Right lobe of liver (tissue), 6 donors: ENCODE results near the gene LVRN. TPM values are rescaled to one million over a fixed set of nuclear protein-coding genes. Genes with fewer than 3 reads are reported as not detected.

ENCODE experiments used
- ATAC-seq, 4 donors: fragments of 200-7000 bp; cut with Tn5 transposase; one replicate each; pipeline ENCODE4 v1.9.1; 2020; ENCODE audit warnings: mild to moderate bottlenecking in 4 of 4, moderate library complexity in 4 of 4
- DNase-seq, 3 donors: peaks; one replicate each; pipeline ENCODE4 v3.0.0-alpha.2; 2020
- H3K27ac ChIP-seq, 3 donors: fragments of 200-600 bp; one replicate each; pipeline ENCODE4 v1.8.0; 2022
- H3K27me3 ChIP-seq, 2 donors: fragments of 200-600 bp; one replicate each; pipeline ENCODE4 v1.8.0; 2022
- H3K36me3 ChIP-seq, 4 donors: fragments of 200-600 bp; sonication (generic) in 1 of 4; one replicate each; pipeline versions ENCODE4 v1.5.1 to v1.8.0; 2017 to 2022; ENCODE audit warnings: control low read depth in 1 of 4
- H3K4me1 ChIP-seq, 4 donors: fragments of 200-600 bp; sonication (generic) in 1 of 4; one replicate each; pipeline versions ENCODE4 v1.5.1 to v1.8.0; 2017 to 2022; ENCODE audit warnings: control low read depth in 1 of 4
- H3K4me3 ChIP-seq, 3 donors: fragments of 200-600 bp; one replicate each; pipeline ENCODE4 v1.8.0; 2022
- H3K9me3 ChIP-seq, 4 donors: fragments of 200-600 bp; sonication (generic) in 1 of 4; one replicate each; pipeline versions ENCODE4 v1.5.1 to v1.8.0; 2017 to 2022; ENCODE audit warnings: control low read depth in 1 of 4
- POLR2A ChIP-seq: fragments of 450-650 bp; IDR thresholded peaks from one replicate; pipeline ENCODE4 v1.6.1; 2017; ENCODE audit warnings: antibody characterized with exemption, mild to moderate bottlenecking
- WGBS: methylation state at CpG from one replicate; pipeline ENCODE4 v1.1.6; 2018; ENCODE audit warnings: low coverage, low lambda C conversion rate; ENCODE audit not compliant: insufficient coverage; ENCODE audit errors: missing lambda C conversion rate; 5-methylcytosine and 5-hydroxymethylcytosine counted together
- intact Hi-C, 2 donors: fragments of 100-400 bp; cut with DNase I; formaldehyde crosslinking; loops; one replicate each; pipeline versions ENCODE4 v1.11.2 to v1.14.1; 2022
- total RNA-seq, 6 experiments: library from RNA; depleted of rRNA in 2 of 6; stranded (reverse); fragments of >200 nt in 2 of 6; fragmentation: NEBNext Ultra II Directional in 3 of 6; extraction: Animal tissue kit (Norgen Biotek cat#: 25700) in 3 of 6; gene quantifications; one replicate each; pipeline versions ENCODE4 v1.1.0 to v1.2.4, GENCODE V29; 2016 to 2023
- TF ChIP-seq, protein P1 (sequence below), 4 donors: fragments of 200-600 bp in 3 of 4; fragments of 450-650 bp in 1 of 4; IDR thresholded peaks; one replicate each; pipeline versions ENCODE4 v1.5.1 to v1.8.0; 2016 to 2022; ENCODE audit warnings: antibody characterized with exemption in 4 of 4, mild to moderate bottlenecking in 2 of 4
- donor health status: DM: no; HTN: yes; CAD: no.
- donor health status: DM: no; HTN: no; CAD: no.
- donor health status: DM: no; HTN: no; CAD: no.
- donor health status: DM: no; HTN: yes; CAD: no.
- donor health status: DM: no; HTN: yes; CAD: no.

LVRN gene
- total RNA-seq, 6 experiments from 2014 or later, result 0.07 to 0.11 TPM; not detected in 4

DNA sequence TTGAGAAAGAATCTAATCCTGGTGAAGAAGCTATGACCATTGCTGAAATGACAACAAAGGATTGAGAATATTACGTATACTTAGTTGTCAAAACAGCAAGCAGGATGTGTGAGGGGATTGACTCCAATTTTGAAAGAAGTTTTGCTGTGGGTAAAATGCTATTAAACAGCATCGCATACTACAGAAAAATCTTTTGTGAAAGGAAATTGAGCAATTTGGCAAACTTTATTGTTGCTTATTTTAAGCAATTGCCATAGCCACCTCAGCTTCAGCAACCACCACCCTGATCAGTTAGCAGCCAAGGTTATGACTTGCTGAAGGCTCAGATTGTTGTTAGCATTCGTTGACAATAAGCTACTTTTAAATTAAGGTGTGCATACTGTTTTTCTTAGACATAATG lies 47.5 kb downstream of the LVRN start:
- no peak for ATAC-seq
- Histone ChIP-seq H3K36me3 (no peaks in the 10 kb centered on the region), H3K4me3 (no peak overlapping the region), H3K9me3 (no peaks in the 10 kb centered on the region), H3K27me3 (no peaks in the 10 kb centered on the region), H3K4me1 (no peaks in the 10 kb centered on the region), H3K27ac (no peak overlapping the region)
- no peak for TF ChIP-seq POLR2A
- 68% methylated on average over 3 of the region's 3 CpGs for WGBS
- intact Hi-C loops, result no loop called here
- DNase-seq, result no peak

DNA sequence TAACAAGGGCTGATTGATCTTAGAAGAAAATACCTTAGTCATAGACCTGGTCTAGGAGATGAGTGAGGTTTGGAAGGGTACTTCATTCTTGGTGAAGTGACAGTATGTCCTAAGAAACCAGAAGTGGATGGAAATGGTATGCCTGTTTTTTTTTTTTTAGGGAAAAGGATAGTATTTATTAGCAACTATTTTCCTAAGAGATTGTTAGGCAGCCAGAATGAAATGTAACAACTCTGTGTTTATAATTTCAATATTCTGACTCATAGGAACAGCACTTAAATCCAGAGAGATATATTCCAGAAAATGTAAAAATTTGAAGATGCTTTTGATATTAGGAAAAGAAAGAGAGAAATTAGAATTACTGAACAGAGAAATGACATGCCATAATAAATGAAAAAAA lies 48.8 kb downstream of the LVRN start:
- H3K4me3 ChIP-seq, result no peak overlapping the region
- H3K4me1 ChIP-seq, result no peaks in the 10 kb centered on the region
- no peaks in the 10 kb centered on the region for H3K9me3 ChIP-seq
- no peaks in the 10 kb centered on the region for H3K36me3 ChIP-seq
- no peaks in the 10 kb centered on the region for H3K27me3 ChIP-seq
- no peak for TF ChIP-seq POLR2A
- ATAC-seq (no peak), DNase-seq (no peak)
- intact Hi-C loops, result no loop called here
- H3K27ac ChIP-seq, result no peak overlapping the region

GRCh38 chr5:116013207-116013785 lies 51.0 kb downstream of the LVRN start:
- no peaks in the 10 kb centered on the region for H3K9me3 ChIP-seq
- H3K4me3 ChIP-seq, result no peak overlapping the region
- no peaks in the 10 kb centered on the region for H3K27me3 ChIP-seq
- ATAC-seq (no peak), DNase-seq (no peak)
- TF ChIP-seq POLR2A, result no peak
- TF ChIP-seq, protein P1, sequence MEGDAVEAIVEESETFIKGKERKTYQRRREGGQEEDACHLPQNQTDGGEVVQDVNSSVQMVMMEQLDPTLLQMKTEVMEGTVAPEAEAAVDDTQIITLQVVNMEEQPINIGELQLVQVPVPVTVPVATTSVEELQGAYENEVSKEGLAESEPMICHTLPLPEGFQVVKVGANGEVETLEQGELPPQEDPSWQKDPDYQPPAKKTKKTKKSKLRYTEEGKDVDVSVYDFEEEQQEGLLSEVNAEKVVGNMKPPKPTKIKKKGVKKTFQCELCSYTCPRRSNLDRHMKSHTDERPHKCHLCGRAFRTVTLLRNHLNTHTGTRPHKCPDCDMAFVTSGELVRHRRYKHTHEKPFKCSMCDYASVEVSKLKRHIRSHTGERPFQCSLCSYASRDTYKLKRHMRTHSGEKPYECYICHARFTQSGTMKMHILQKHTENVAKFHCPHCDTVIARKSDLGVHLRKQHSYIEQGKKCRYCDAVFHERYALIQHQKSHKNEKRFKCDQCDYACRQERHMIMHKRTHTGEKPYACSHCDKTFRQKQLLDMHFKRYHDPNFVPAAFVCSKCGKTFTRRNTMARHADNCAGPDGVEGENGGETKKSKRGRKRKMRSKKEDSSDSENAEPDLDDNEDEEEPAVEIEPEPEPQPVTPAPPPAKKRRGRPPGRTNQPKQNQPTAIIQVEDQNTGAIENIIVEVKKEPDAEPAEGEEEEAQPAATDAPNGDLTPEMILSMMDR (IDR thresholded peaks at IDR 0.05), result no peak
- intact Hi-C loops, result no loop called here
- 21% methylated on average over 3 of the region's 6 CpGs for WGBS
- H3K36me3 ChIP-seq, result no peaks in the 10 kb centered on the region
- no peaks in the 10 kb centered on the region for H3K4me1 ChIP-seq
- H3K27ac ChIP-seq, result no peak overlapping the region

- no peak overlapping the region for H3K4me3 ChIP-seq
Measured at GRCh38 chr5:116013936-116014335, 51.7 kb downstream of the LVRN start.

DNA sequence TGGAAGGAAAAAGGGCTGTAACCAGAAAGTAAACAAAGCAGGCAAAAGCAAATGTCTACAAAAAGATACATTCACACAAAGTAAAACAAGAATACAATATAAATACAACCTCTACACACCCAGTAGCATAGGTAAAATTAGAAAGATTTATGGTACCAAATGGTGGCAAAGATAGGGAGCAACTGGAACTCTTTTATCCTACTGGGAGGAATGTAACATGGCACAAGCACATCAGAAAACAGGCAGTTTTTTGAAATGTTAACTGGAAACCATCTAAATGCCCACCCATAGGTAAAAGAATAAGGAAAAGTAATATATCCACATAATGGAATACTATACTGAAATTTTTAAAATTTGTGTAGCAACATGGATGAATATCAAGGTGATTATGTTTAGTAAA lies 61.3 kb downstream of the LVRN start:
- Histone ChIP-seq H3K27ac (no peak overlapping the region), H3K9me3 (no peaks in the 10 kb centered on the region), H3K4me1 (no peaks in the 10 kb centered on the region), H3K27me3 (no peaks in the 10 kb centered on the region), H3K36me3 (no peaks in the 10 kb centered on the region), H3K4me3 (no peak overlapping the region)
- TF ChIP-seq, protein P1 (IDR thresholded peaks at IDR 0.05), result no peak
- DNase-seq, result no peak
- intact Hi-C loops, result no loop called here
- no peak for ATAC-seq

More at GRCh38 chr5:116013936-116014335, 51.7 kb downstream of the LVRN start:
- Histone ChIP-seq H3K27me3 (no peaks in the 10 kb centered on the region), H3K27ac (no peak overlapping the region), H3K36me3 (no peaks in the 10 kb centered on the region), H3K4me1 (no peaks in the 10 kb centered on the region), H3K9me3 (no peaks in the 10 kb centered on the region)
- TF ChIP-seq, protein P1 (IDR thresholded peaks at IDR 0.05), result no peak
- no peak for TF ChIP-seq POLR2A
- DNase-seq (no peak), ATAC-seq (no peak)
- intact Hi-C loops, result no loop called here

DNA sequence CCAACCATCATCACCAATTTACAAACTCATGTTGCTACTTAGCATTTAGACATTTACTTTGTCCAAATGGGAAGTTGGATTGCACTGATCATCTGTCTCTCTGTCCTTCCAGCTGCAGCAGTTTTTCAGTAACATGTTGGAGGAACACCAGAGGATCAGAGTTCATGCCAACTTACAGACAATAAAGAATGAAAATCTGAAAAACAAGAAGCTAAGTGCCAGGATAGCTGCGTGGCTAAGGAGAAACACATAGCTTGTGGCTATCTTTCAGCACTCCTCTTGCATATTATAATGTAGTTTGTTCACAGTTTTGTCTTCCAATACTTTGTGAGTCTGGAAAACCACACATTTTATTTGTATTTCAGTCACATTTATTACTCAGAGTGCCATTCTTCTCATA lies 63.6 kb downstream of the LVRN start:
- intact Hi-C loops, result no loop called here
- WGBS, result 81% methylated on average over 1 of the region's 1 CpG
- Histone ChIP-seq H3K36me3 (no peaks in the 10 kb centered on the region), H3K4me1 (no peaks in the 10 kb centered on the region), H3K27me3 (no peaks in the 10 kb centered on the region), H3K4me3 (no peak overlapping the region), H3K27ac (no peak overlapping the region), H3K9me3 (no peaks in the 10 kb centered on the region)
- DNase-seq (no peak), ATAC-seq (no peak)
- TF ChIP-seq, protein P1 (IDR thresholded peaks at IDR 0.05), result no peak
- no peak for TF ChIP-seq POLR2A
